Trophoblast cell (in vitro differentiated cells and primary cell): ENCODE measurements around the gene RASSF6.
"Not testable (repeated sequence)": the region's sequence is repeated elsewhere in the genome, so short reads cannot be mapped to it uniquely, and the experiment has no call there.

Source experiments
- DNase-seq, 2 donors: peaks; one replicate each; pipeline ENCODE4 v3.0.0-alpha.2; 2016
- H2AFZ ChIP-seq: 2 replicates; pipeline ENCODE4 v1.6.1; 2013; ENCODE audit warnings: low read length, moderate library complexity, mild to moderate bottlenecking; ENCODE audit not compliant: insufficient read depth, poor library complexity
- H2AK5ac ChIP-seq: 2 replicates; pipeline ENCODE4 v1.6.1; 2013; ENCODE audit warnings: mild to moderate bottlenecking, low read length
- H2BK120ac ChIP-seq: 2 replicates; pipeline ENCODE4 v1.6.1; 2013; ENCODE audit warnings: low read length, mild to moderate bottlenecking, moderate library complexity; ENCODE audit not compliant: insufficient read depth, poor library complexity
- H2BK12ac ChIP-seq: 2 replicates; pipeline ENCODE4 v1.6.1; 2013; ENCODE audit warnings: mild to moderate bottlenecking, low read length, moderate library complexity
- H2BK5ac ChIP-seq: 2 replicates; pipeline ENCODE4 v1.6.1; 2013; ENCODE audit warnings: low read length, low read depth, moderate library complexity, mild to moderate bottlenecking; ENCODE audit not compliant: poor library complexity
- H3K14ac ChIP-seq: 2 replicates; pipeline ENCODE4 v1.6.1; 2013; ENCODE audit warnings: mild to moderate bottlenecking, low read length
- H3K18ac ChIP-seq: 2 replicates; pipeline ENCODE4 v1.6.1; 2013; ENCODE audit warnings: mild to moderate bottlenecking, low read length
- H3K23ac ChIP-seq: 2 replicates; pipeline ENCODE4 v1.6.1; 2013; ENCODE audit warnings: low read length
- H3K27ac ChIP-seq: 2 replicates; pipeline ENCODE4 v1.5.1; 2013; ENCODE audit warnings: low read depth, mild to moderate bottlenecking, inconsistent platforms, low read length, moderate library complexity
- H3K27me3 ChIP-seq: 2 replicates; pipeline ENCODE4 v1.6.1; 2013; ENCODE audit warnings: inconsistent platforms, mild to moderate bottlenecking, low read length, moderate library complexity; ENCODE audit not compliant: insufficient read depth
- H3K36me3 ChIP-seq, 2 experiments: 1 replicate in 1 of 2; 2 replicates in 1 of 2; pipeline ENCODE4 v1.6.1; 2013; ENCODE audit warnings: low read length in 2 of 2, mild to moderate bottlenecking in 2 of 2, moderate library complexity in 1 of 2; ENCODE audit not compliant: insufficient read depth in 2 of 2, control insufficient read depth in 1 of 2
- H3K4ac ChIP-seq: 2 replicates; pipeline ENCODE4 v1.6.1; 2013; ENCODE audit warnings: low read depth, mild to moderate bottlenecking, low read length, moderate library complexity
- H3K4me1 ChIP-seq, 2 experiments: 1 replicate in 1 of 2; 2 replicates in 1 of 2; pipeline ENCODE4 v1.6.1; 2013; ENCODE audit warnings: low read length in 2 of 2, mild to moderate bottlenecking in 2 of 2, moderate library complexity in 1 of 2; ENCODE audit not compliant: insufficient read depth in 2 of 2, control insufficient read depth in 1 of 2
- H3K4me2 ChIP-seq: 2 replicates; pipeline ENCODE4 v1.6.1; 2013; ENCODE audit warnings: inconsistent platforms, mild to moderate bottlenecking, low read length, moderate library complexity
- H3K4me3 ChIP-seq: 2 replicates; pipeline ENCODE4 v1.5.1; 2013; ENCODE audit warnings: mild to moderate bottlenecking, low read depth, low read length, inconsistent platforms
- H3K79me1 ChIP-seq: one replicate; pipeline ENCODE4 v1.6.1; 2013; ENCODE audit warnings: low read length
- H3K79me2 ChIP-seq: 2 replicates; pipeline ENCODE4 v1.6.1; 2013; ENCODE audit warnings: low read length, mild to moderate bottlenecking; ENCODE audit not compliant: control insufficient read depth, insufficient read depth, poor library complexity
- H3K9ac ChIP-seq: 2 replicates; pipeline ENCODE4 v1.6.1; 2013; ENCODE audit warnings: mild to moderate bottlenecking, low read length
- H3K9me3 ChIP-seq: 2 replicates; pipeline ENCODE4 v1.6.1; 2013; ENCODE audit warnings: low read depth, mild to moderate bottlenecking, control low read depth, inconsistent platforms, low read length; ENCODE audit not compliant: insufficient read depth
- H4K12ac ChIP-seq: 2 replicates; pipeline ENCODE4 v1.6.1; 2013; ENCODE audit warnings: low read depth, mild to moderate bottlenecking, low read length, moderate library complexity
- H4K8ac ChIP-seq: 2 replicates; pipeline ENCODE4 v1.6.1; 2013; ENCODE audit warnings: low read depth, mild to moderate bottlenecking, low read length, moderate library complexity
- H4K91ac ChIP-seq: one replicate; pipeline ENCODE4 v1.6.1; 2013; ENCODE audit warnings: low read depth, mild to moderate bottlenecking, low read length, moderate library complexity
- WGBS: extraction: QIAGEN DNeasy Blood & Tissue Kit; methylation state at CpG from one replicate; pipeline ENCODE4 v1.1.7; 2013; ENCODE audit warnings: missing lambda C conversion rate; ENCODE audit not compliant: insufficient read length, insufficient coverage; ENCODE audit errors: extremely low coverage; 5-methylcytosine and 5-hydroxymethylcytosine counted together

RASSF6 gene

DNA sequence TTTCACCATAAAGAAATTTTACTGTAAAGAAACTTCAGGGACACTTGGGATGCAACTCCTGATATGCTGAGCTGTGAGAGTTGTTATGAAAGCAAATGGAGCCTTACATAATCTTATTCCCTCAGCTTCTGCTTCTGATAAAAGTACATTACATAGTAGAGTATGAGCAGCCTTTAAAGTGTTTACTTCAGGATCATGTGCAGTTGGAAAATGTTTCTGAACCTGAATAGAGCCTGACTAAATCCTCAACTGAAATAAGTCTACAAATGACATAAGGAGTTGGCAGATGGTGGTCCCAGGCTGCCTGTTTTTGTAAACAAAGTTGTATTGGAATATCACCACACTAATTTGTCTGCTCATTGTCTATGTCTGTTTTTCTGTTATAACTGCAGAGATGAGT is 19.3 kb downstream of the RASSF6 start:
- Histone ChIP-seq H2BK5ac (no peak overlapping the region), H3K36me3 (no peaks in the 10 kb centered on the region), H3K27ac (no peak overlapping the region), H2BK120ac (no peak overlapping the region), H2AK5ac (no peak overlapping the region), H3K18ac (no peak overlapping the region), H2AFZ (no peak overlapping the region), H3K9ac (no peak overlapping the region), H3K4me3 (no peak overlapping the region), H4K8ac (no peak overlapping the region), H3K14ac (no peak overlapping the region), H2BK12ac (no peak overlapping the region), H3K27me3 (no peaks in the 10 kb centered on the region), H4K12ac (no peak overlapping the region), H3K4ac (no peak overlapping the region), H3K79me1 (no peaks in the 10 kb centered on the region), H3K79me2 (no peaks in the 10 kb centered on the region), H3K4me2 (no peak overlapping the region), H3K9me3 (no peaks in the 10 kb centered on the region), H3K23ac (no peak overlapping the region), H3K4me1 (peaks cover 4 to 7% of the 10 kb centered on the region in 2 experiments), H4K91ac (no peak overlapping the region)
- DNase-seq: no peak

DNA sequence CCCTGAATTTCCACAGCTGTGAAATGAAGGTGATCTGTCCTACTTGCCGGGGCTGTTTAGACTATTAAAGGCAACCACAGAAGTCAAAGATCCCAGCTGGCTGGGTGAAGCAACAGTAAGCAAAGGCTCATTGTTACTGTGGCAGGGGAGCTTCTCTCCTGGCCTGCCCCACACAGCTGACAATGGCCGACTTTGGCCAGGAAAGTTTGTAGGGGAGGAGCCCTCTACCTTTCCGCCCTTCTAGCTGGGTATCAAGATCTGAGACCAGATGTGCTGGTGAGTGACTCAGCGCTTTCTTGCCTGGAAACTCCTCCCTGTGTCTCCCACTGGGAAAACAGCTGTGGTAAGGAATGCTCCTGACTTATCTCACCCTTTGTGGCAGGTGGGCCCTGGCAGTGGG is 21.1 kb downstream of the RASSF6 start:
- peak overlapping the region; percentile 3 for H3K14ac ChIP-seq
- no peaks in the 10 kb centered on the region for H3K9me3 ChIP-seq
- H3K9ac ChIP-seq: no peak overlapping the region
- peaks cover 4 to 7% of the 10 kb centered on the region in 2 experiments for H3K4me1 ChIP-seq
- no peak overlapping the region for H2BK120ac ChIP-seq
- H2BK5ac ChIP-seq: no peak overlapping the region
- peak overlapping the region; percentile 25 for H4K91ac ChIP-seq
- no peak overlapping the region for H3K4me2 ChIP-seq
- H3K36me3 ChIP-seq: no peaks in the 10 kb centered on the region
- no peak overlapping the region for H3K4ac ChIP-seq
- DNase-seq: peak; percentile 89 to 90
- no CpG with 5 or more reads among the region's 4 CpGs for WGBS
- H4K12ac ChIP-seq: no peak overlapping the region
- H3K27me3 ChIP-seq: no peaks in the 10 kb centered on the region
- H3K23ac ChIP-seq: no peak overlapping the region
- H3K79me1 ChIP-seq: no peaks in the 10 kb centered on the region
- H4K8ac ChIP-seq: no peak overlapping the region
- H3K27ac ChIP-seq: peak overlapping the region; percentile 38
- no peak overlapping the region for H3K4me3 ChIP-seq
- H2BK12ac ChIP-seq: peak overlapping the region; percentile 71
- no peak overlapping the region for H2AFZ ChIP-seq
- H3K18ac ChIP-seq: no peak overlapping the region
- H2AK5ac ChIP-seq: no peak overlapping the region
- no peaks in the 10 kb centered on the region for H3K79me2 ChIP-seq

DNA sequence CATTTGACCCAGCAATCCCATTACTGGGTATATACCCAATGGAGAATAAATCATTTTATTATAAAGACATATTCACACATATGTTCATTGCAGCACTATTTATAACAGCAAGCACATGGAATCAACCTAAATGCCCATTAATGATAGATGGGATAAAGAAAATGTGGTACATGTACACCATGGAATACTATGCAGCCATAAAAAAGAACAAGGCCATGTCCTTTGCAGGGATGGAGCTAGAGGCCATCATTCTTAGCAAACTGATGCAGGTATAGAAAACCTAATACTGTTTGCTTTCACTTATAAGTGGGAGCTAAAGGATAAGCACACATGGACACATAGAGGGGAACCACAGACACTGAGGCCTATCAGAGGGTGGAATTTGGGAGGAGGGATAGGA is 22.6 kb downstream of the RASSF6 start:
- Histone ChIP-seq H2AFZ (no peak overlapping the region), H3K14ac (no peak overlapping the region), H3K27me3 (no peaks in the 10 kb centered on the region)

DNA sequence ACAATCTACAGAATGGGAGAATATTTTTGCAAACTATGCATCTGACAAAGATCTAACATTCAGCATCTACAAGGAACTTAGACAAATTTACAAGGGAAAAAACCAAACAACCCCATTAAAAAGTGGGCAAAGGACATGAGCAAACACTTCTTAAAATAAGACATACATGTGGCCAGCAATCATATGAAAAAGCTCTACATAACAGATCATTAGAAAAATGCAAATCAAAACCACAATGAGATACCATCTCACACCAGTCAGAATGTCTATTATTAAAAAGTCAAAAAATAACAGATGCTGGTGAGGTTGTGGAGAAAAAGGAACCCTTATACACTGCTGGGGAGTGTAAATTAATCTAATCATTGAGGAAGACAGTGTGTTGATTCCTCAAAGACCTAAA is 23.1 kb downstream of the RASSF6 start:
- H3K79me1 ChIP-seq, H4K8ac ChIP-seq, H3K14ac ChIP-seq, H2AK5ac ChIP-seq, H3K4me2 ChIP-seq, H3K4me1 ChIP-seq, H2BK12ac ChIP-seq, H3K18ac ChIP-seq, H3K23ac ChIP-seq, H3K36me3 ChIP-seq, H3K27me3 ChIP-seq, H2BK120ac ChIP-seq, H3K9me3 ChIP-seq, H3K79me2 ChIP-seq, H3K27ac ChIP-seq, H3K4me3 ChIP-seq, H4K12ac ChIP-seq, H2AFZ ChIP-seq, DNase-seq, H2BK5ac ChIP-seq, H4K91ac ChIP-seq, H3K4ac ChIP-seq, H3K9ac ChIP-seq: not testable (repeated sequence)

More for the DNA sequence above, 22.6 kb downstream of the RASSF6 start:
- Histone ChIP-seq H3K9me3 (no peaks in the 10 kb centered on the region), H2BK120ac (no peak overlapping the region), H2BK12ac (no peak overlapping the region), H3K4me2 (no peak overlapping the region), H2AK5ac (no peak overlapping the region), H3K9ac (no peak overlapping the region), H3K36me3 (no peaks in the 10 kb centered on the region), H2BK5ac (no peak overlapping the region), H3K23ac (no peak overlapping the region), H3K4me1 (peaks cover 4 to 7% of the 10 kb centered on the region in 2 experiments), H3K4me3 (no peak overlapping the region), H3K27ac (no peak overlapping the region), H3K18ac (no peak overlapping the region), H3K79me2 (no peaks in the 10 kb centered on the region), H4K12ac (no peak overlapping the region), H4K8ac (no peak overlapping the region), H3K4ac (no peak overlapping the region), H3K79me1 (no peaks in the 10 kb centered on the region), H4K91ac (no peak overlapping the region)
- DNase-seq: no peak

DNA sequence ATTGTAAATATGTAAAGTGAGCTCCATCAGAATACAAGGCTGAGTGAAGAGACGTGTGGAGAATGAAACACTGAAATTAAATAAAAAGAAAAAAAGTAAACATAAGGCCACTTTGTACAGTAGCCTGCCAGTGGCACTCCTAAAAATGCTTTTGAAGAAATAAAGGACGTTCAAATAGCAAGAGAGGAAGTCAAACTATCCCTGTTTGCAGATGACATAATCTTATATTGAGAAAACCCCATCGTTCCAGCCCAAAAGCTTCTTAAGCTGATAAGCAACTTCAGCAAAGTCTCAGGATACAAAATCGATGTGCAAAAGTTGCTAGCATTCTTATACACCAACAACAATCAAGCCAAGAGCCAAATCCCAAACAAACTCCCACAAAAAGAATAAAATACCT is 24.2 kb downstream of the RASSF6 start:
- no peak overlapping the region for H2BK5ac ChIP-seq
- H3K27ac ChIP-seq: no peak overlapping the region
- H3K14ac ChIP-seq: no peak overlapping the region
- H3K4me3 ChIP-seq: no peak overlapping the region
- H2AK5ac ChIP-seq: no peak overlapping the region
- no peaks in the 10 kb centered on the region for H3K27me3 ChIP-seq
- no peak overlapping the region for H2BK120ac ChIP-seq
- no peak overlapping the region for H4K91ac ChIP-seq
- WGBS: no CpG with 5 or more reads among the region's 4 CpGs
- no peaks in the 10 kb centered on the region for H3K9me3 ChIP-seq
- H3K9ac ChIP-seq: no peak overlapping the region
- no peaks in the 10 kb centered on the region for H3K36me3 ChIP-seq
- H3K79me1 ChIP-seq: no peaks in the 10 kb centered on the region
- H3K4me2 ChIP-seq: no peak overlapping the region
- no peak overlapping the region for H3K18ac ChIP-seq
- no peaks in the 10 kb centered on the region for H3K79me2 ChIP-seq
- no peak overlapping the region for H4K8ac ChIP-seq
- H3K4ac ChIP-seq: no peak overlapping the region
- no peak overlapping the region for H2BK12ac ChIP-seq
- no peak overlapping the region for H4K12ac ChIP-seq
- H3K4me1 ChIP-seq: peaks cover 4 to 7% of the 10 kb centered on the region in 2 experiments
- DNase-seq: no peak
- H3K23ac ChIP-seq: no peak overlapping the region
- no peak overlapping the region for H2AFZ ChIP-seq
